GM18526 (cell line): ENCODE results near the gene COG5.

Experiments
- POLR2A ChIP-seq: IDR thresholded peaks from 3 replicates; pipeline ENCODE4 v1.6.1; 2011; ENCODE audit not compliant: insufficient read length; ENCODE audit errors: extremely low read depth

Gene COG5

GRCh38 chr7:107544848-107545591 lies 18.7 kb downstream of the COG5 start:
- TF ChIP-seq POLR2A: no peak

GRCh38 chr7:107543338-107543993 lies 20.3 kb downstream of the COG5 start:
- no peak for TF ChIP-seq POLR2A

GRCh38 chr7:107538001-107538400 lies 25.7 kb downstream of the COG5 start:
- no peak for TF ChIP-seq POLR2A

GRCh38 chr7:107534139-107534538 lies 29.6 kb downstream of the COG5 start:
- no peak for TF ChIP-seq POLR2A

- no peak for TF ChIP-seq POLR2A
Measured at GRCh38 chr7:107530751-107531150, 33.0 kb downstream of the COG5 start.

- no peak for TF ChIP-seq POLR2A
Measured at GRCh38 chr7:107528461-107528860, 35.3 kb downstream of the COG5 start.

- no peak for TF ChIP-seq POLR2A
Measured at GRCh38 chr7:107527196-107527595, 36.5 kb downstream of the COG5 start.

GRCh38 chr7:107526672-107527071 lies 37.0 kb downstream of the COG5 start:
- TF ChIP-seq POLR2A: no peak

- no peak for TF ChIP-seq POLR2A
Measured at GRCh38 chr7:107506674-107507339, 56.9 kb downstream of the COG5 start.

- no peak for TF ChIP-seq POLR2A
Measured at GRCh38 chr7:107505997-107506673, 57.6 kb downstream of the COG5 start.

GRCh38 chr7:107505362-107505761 lies 58.4 kb downstream of the COG5 start:
- TF ChIP-seq POLR2A: no peak

GRCh38 chr7:107503687-107504086 lies 60.0 kb downstream of the COG5 start:
- TF ChIP-seq POLR2A: no peak

GRCh38 chr7:107502797-107503196 lies 60.9 kb downstream of the COG5 start:
- no peak for TF ChIP-seq POLR2A

GRCh38 chr7:107502154-107502553 lies 61.6 kb downstream of the COG5 start:
- TF ChIP-seq POLR2A: no peak

GRCh38 chr7:107501593-107501992 lies 62.1 kb downstream of the COG5 start:
- TF ChIP-seq POLR2A: no peak

- no peak for TF ChIP-seq POLR2A
Measured at GRCh38 chr7:107499731-107500130, 64.0 kb downstream of the COG5 start.
